ENCODE measurements around the gene CEMP1.

CEMP1 gene

GRCh38 chr16:2487517-2487842 lies 43.7 kb downstream of the CEMP1 start:
- Histone ChIP-seq H2AFZ (ENCODE audit: low read length) (no peak overlapping the region), H3K79me2 (ENCODE audit: insufficient read depth, low read length) (peaks cover 15% of the 10 kb centered on the region; the same call in 1 of the 2 replicates), H3K4me3 (ENCODE audit: low read length, poor library complexity, severe bottlenecking) (no peak overlapping the region), H3K4me1 (ENCODE audit: insufficient read depth, low read length, poor library complexity, severe bottlenecking) (no peaks in the 10 kb centered on the region), H3K36me3 (ENCODE audit: insufficient read depth, low read length) (no peaks in the 10 kb centered on the region), H3K9me2 (replicated peaks; ENCODE audit: low read depth, low read length) (no peaks in the 10 kb centered on the region), H3K9me3 (ENCODE audit: insufficient read depth, low read depth, low read length) (no peaks in the 10 kb centered on the region), H3K9ac (ENCODE audit: low read depth, low read length, poor library complexity, severe bottlenecking) (no peak overlapping the region), H3F3A (ENCODE audit: low read depth) (no peaks in the 10 kb centered on the region), H4K20me1 (ENCODE audit: insufficient read depth, low read length, poor library complexity, severe bottlenecking) (peaks cover 3% of the 10 kb centered on the region), H3K4me2 (ENCODE audit: low read depth, low read length, poor library complexity, severe bottlenecking) (no peak overlapping the region), H3K27me3 (ENCODE audit: insufficient read depth, low read length, poor library complexity, severe bottlenecking) (no peaks in the 10 kb centered on the region)
- TF ChIP-seq EZH2phosphoT487 (IDR thresholded peaks at IDR 0.05; ENCODE audit: borderline replicate concordance) (no peak), CTCF (conservative IDR thresholded peaks at IDR 0.05; ENCODE audit: low read length) (no peak)

GRCh38 chr16:2486645-2487516 lies 44.3 kb downstream of the CEMP1 start:
- H3K4me2 ChIP-seq (ENCODE audit: low read depth, low read length, poor library complexity, severe bottlenecking) = no peak overlapping the region
- H3K9me3 ChIP-seq (ENCODE audit: insufficient read depth, low read depth, low read length) = no peaks in the 10 kb centered on the region
- TF ChIP-seq EZH2phosphoT487 (IDR thresholded peaks at IDR 0.05; ENCODE audit: borderline replicate concordance) (no peak), CTCF (conservative IDR thresholded peaks at IDR 0.05; ENCODE audit: low read length) (no peak)
- H3K9ac ChIP-seq (ENCODE audit: low read depth, low read length, poor library complexity, severe bottlenecking) = no peak overlapping the region
- no peaks in the 10 kb centered on the region for H3K9me2 ChIP-seq (replicated peaks; ENCODE audit: low read depth, low read length)
- H3K36me3 ChIP-seq (ENCODE audit: insufficient read depth, low read length) = no peaks in the 10 kb centered on the region
- no peak overlapping the region for H3K4me3 ChIP-seq (ENCODE audit: low read length, poor library complexity, severe bottlenecking)
- H3K79me2 ChIP-seq (ENCODE audit: insufficient read depth, low read length) = peaks cover 20% of the 10 kb centered on the region; the same call in 1 of the 2 replicates
- H2AFZ ChIP-seq (ENCODE audit: low read length) = no peak overlapping the region
- no peaks in the 10 kb centered on the region for H3K27me3 ChIP-seq (ENCODE audit: insufficient read depth, low read length, poor library complexity, severe bottlenecking)
- peaks cover 3% of the 10 kb centered on the region for H4K20me1 ChIP-seq (ENCODE audit: insufficient read depth, low read length, poor library complexity, severe bottlenecking)
- no peaks in the 10 kb centered on the region for H3F3A ChIP-seq (ENCODE audit: low read depth)
- no peaks in the 10 kb centered on the region for H3K4me1 ChIP-seq (ENCODE audit: insufficient read depth, low read length, poor library complexity, severe bottlenecking)

- Histone ChIP-seq H4K20me1 (ENCODE audit: insufficient read depth, low read length, poor library complexity, severe bottlenecking) (peaks cover 3% of the 10 kb centered on the region), H3K36me3 (ENCODE audit: insufficient read depth, low read length) (no peaks in the 10 kb centered on the region), H2AFZ (ENCODE audit: low read length) (no peak overlapping the region), H3K9me2 (replicated peaks; ENCODE audit: low read depth, low read length) (no peaks in the 10 kb centered on the region), H3K4me3 (ENCODE audit: low read length, poor library complexity, severe bottlenecking) (no peak overlapping the region), H3K9ac (ENCODE audit: low read depth, low read length, poor library complexity, severe bottlenecking) (no peak overlapping the region), H3F3A (ENCODE audit: low read depth) (no peaks in the 10 kb centered on the region), H3K4me2 (ENCODE audit: low read depth, low read length, poor library complexity, severe bottlenecking) (no peak overlapping the region), H3K27me3 (ENCODE audit: insufficient read depth, low read length, poor library complexity, severe bottlenecking) (no peaks in the 10 kb centered on the region), H3K9me3 (ENCODE audit: insufficient read depth, low read depth, low read length) (no peaks in the 10 kb centered on the region), H3K79me2 (ENCODE audit: insufficient read depth, low read length) (peaks cover 20% of the 10 kb centered on the region; the same call in 1 of the 2 replicates), H3K4me1 (ENCODE audit: insufficient read depth, low read length, poor library complexity, severe bottlenecking) (no peaks in the 10 kb centered on the region)
- TF ChIP-seq CTCF (conservative IDR thresholded peaks at IDR 0.05; ENCODE audit: low read length) (no peak), EZH2phosphoT487 (IDR thresholded peaks at IDR 0.05; ENCODE audit: borderline replicate concordance) (no peak)
These were observed 45.2 kb downstream of the CEMP1 start for GRCh38 chr16:2485811-2486507.

Data from Loucy (cell line).